Measurements from ENCODE around the gene EPB41L3.

EPB41L3 gene

GRCh38 chr18:5530629-5531178, 13.1 kb downstream of the EPB41L3 start:
- no peaks in the 10 kb centered on the region for H3K27me3 ChIP-seq
- no peaks in the 10 kb centered on the region for H3K9me3 ChIP-seq
- no peaks in the 10 kb centered on the region for H3K36me3 ChIP-seq
- H3K4me3 ChIP-seq (ENCODE audit: low read depth in 1 of 2, low read length in 1 of 2) = no peak overlapping the region
- no peaks in the 10 kb centered on the region for H3K4me1 ChIP-seq (ENCODE audit: control insufficient read depth in 1 of 2, insufficient read depth in 1 of 2, low read depth in 1 of 2, low read length in 1 of 2)
- H3K27ac ChIP-seq = no peak overlapping the region
- TF ChIP-seq, protein P1, sequence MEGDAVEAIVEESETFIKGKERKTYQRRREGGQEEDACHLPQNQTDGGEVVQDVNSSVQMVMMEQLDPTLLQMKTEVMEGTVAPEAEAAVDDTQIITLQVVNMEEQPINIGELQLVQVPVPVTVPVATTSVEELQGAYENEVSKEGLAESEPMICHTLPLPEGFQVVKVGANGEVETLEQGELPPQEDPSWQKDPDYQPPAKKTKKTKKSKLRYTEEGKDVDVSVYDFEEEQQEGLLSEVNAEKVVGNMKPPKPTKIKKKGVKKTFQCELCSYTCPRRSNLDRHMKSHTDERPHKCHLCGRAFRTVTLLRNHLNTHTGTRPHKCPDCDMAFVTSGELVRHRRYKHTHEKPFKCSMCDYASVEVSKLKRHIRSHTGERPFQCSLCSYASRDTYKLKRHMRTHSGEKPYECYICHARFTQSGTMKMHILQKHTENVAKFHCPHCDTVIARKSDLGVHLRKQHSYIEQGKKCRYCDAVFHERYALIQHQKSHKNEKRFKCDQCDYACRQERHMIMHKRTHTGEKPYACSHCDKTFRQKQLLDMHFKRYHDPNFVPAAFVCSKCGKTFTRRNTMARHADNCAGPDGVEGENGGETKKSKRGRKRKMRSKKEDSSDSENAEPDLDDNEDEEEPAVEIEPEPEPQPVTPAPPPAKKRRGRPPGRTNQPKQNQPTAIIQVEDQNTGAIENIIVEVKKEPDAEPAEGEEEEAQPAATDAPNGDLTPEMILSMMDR (IDR thresholded peaks at IDR 0.05) = no peak

- H3K4me3 ChIP-seq (ENCODE audit: low read depth in 1 of 2, low read length in 1 of 2) = no peak overlapping the region
- H3K4me1 ChIP-seq (ENCODE audit: control insufficient read depth in 1 of 2, insufficient read depth in 1 of 2, low read depth in 1 of 2, low read length in 1 of 2) = no peaks in the 10 kb centered on the region
- H3K36me3 ChIP-seq = no peaks in the 10 kb centered on the region
- TF ChIP-seq, protein P1 (IDR thresholded peaks at IDR 0.05) = no peak
- H3K27me3 ChIP-seq = no peaks in the 10 kb centered on the region
- H3K27ac ChIP-seq = no peak overlapping the region
- H3K9me3 ChIP-seq = no peaks in the 10 kb centered on the region
Measured at GRCh38 chr18:5529471-5529870, 14.3 kb downstream of the EPB41L3 start.

- H3K4me1 ChIP-seq (ENCODE audit: control insufficient read depth in 1 of 2, insufficient read depth in 1 of 2, low read depth in 1 of 2, low read length in 1 of 2) = no peaks in the 10 kb centered on the region
- H3K27ac ChIP-seq = no peak overlapping the region
- TF ChIP-seq, protein P1 (IDR thresholded peaks at IDR 0.05) = no peak
- H3K9me3 ChIP-seq = no peaks in the 10 kb centered on the region
- no peaks in the 10 kb centered on the region for H3K27me3 ChIP-seq
- H3K4me3 ChIP-seq (ENCODE audit: low read depth in 1 of 2, low read length in 1 of 2) = no peak overlapping the region
- no peaks in the 10 kb centered on the region for H3K36me3 ChIP-seq
Measured at GRCh38 chr18:5527603-5528002, 16.2 kb downstream of the EPB41L3 start.

GRCh38 chr18:5524660-5525059, 19.1 kb downstream of the EPB41L3 start:
- H3K27me3 ChIP-seq = no peaks in the 10 kb centered on the region
- no peaks in the 10 kb centered on the region for H3K9me3 ChIP-seq
- no peak overlapping the region for H3K27ac ChIP-seq
- H3K36me3 ChIP-seq = no peaks in the 10 kb centered on the region
- TF ChIP-seq, protein P1 (IDR thresholded peaks at IDR 0.05) = no peak
- H3K4me1 ChIP-seq (ENCODE audit: control insufficient read depth in 1 of 2, insufficient read depth in 1 of 2, low read depth in 1 of 2, low read length in 1 of 2) = no peaks in the 10 kb centered on the region
- H3K4me3 ChIP-seq (ENCODE audit: low read depth in 1 of 2, low read length in 1 of 2) = no peak overlapping the region

DNA sequence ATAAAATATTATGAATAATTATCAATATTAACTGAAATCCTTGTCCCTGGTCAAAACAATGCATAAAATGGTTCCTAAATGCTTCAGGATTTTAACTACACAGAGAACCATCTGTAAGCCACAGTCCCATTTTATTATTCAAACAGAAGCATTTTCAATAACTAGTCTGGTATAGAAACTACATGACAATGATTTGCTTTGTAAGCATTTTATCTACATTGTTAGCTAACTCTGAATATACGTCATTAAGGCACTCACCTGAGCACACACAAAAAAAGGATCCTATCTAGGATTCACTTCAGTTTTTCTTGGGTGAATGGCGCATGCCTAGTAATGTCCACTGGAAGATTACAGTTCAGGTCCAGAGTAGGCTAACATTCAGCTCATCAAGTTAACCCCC, 22.8 kb downstream of the EPB41L3 start:
- H3K4me3 ChIP-seq (ENCODE audit: low read depth in 1 of 2, low read length in 1 of 2) = no peak overlapping the region
- H3K4me1 ChIP-seq (ENCODE audit: control insufficient read depth in 1 of 2, insufficient read depth in 1 of 2, low read depth in 1 of 2, low read length in 1 of 2) = peaks cover 2 to 3% of the 10 kb centered on the region in 2 experiments
- H3K27me3 ChIP-seq = no peaks in the 10 kb centered on the region
- H3K27ac ChIP-seq = no peak overlapping the region
- H3K9me3 ChIP-seq = no peaks in the 10 kb centered on the region
- H3K36me3 ChIP-seq = no peaks in the 10 kb centered on the region
- TF ChIP-seq, protein P1 (IDR thresholded peaks at IDR 0.05) = no peak

GRCh38 chr18:5520464-5520863, 23.3 kb downstream of the EPB41L3 start:
- Histone ChIP-seq H3K4me3 (ENCODE audit: low read depth in 1 of 2, low read length in 1 of 2) (no peak overlapping the region), H3K27me3 (no peaks in the 10 kb centered on the region), H3K36me3 (no peaks in the 10 kb centered on the region), H3K27ac (no peak overlapping the region), H3K4me1 (ENCODE audit: control insufficient read depth in 1 of 2, insufficient read depth in 1 of 2, low read depth in 1 of 2, low read length in 1 of 2) (peaks cover 7 to 8% of the 10 kb centered on the region in 2 experiments), H3K9me3 (no peaks in the 10 kb centered on the region)
- TF ChIP-seq, protein P1 (IDR thresholded peaks at IDR 0.05) = no peak

Measured in neutrophil (primary cell).